Measurements from ENCODE around the gene NKPD1. TPM values are rescaled to one million over a fixed set of nuclear protein-coding genes. Genes with fewer than 3 reads are reported as not detected.

Gene NKPD1
- total RNA-seq, 6 experiments from 2014 or later, result 0.06 TPM; not detected in 5

DNA sequence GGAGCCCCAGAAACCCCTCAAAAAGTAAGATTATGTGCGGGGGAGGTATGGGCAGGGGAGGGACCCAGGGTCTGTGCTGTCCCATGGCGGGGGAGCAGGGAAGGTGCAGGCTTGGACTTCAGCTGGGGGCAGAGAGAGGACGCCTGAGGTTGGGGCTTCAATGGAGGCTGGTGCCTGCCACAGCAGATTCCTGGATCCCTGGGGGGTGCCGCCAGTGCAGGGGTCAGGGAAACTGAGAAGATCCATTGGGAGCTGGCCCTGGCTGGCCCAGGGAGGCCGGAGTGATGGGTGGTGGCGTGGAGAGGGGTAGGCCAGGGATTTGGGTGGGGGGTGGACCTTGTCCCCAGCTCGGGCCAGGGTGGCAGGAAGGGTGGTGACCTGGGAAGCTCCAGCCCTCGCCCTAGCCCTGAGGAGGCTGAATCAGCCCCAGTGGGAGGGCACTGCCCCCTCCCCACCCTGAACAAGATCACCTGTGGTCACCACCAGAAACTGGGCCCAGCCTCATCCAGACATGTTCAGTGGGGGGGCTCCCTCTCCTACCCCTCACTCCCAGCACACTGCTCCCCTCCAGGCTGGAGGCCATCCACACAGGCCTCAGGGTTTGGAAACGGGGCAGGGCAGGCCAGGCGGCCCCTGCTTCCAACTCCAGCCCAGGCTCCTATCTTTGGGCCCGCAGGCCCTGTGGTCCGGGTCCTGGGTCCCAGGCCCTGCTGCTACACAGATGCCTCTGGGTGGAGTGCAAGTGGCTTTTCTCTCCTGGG is 1.4 kb downstream of the NKPD1 start:
- H3K27me3 ChIP-seq, result peaks cover 0 to 2% of the 10 kb centered on the region in 2 donors
- intact Hi-C loops (cut with DNase I), result loop anchor here in 1 of 2 donors (10.0 kb wide), 1 partner anchor 185 kb away; the partner anchor contains the start of gene KLC3
- H3K4me3 ChIP-seq, result no peak overlapping the region
- DNase-seq, result no peak
- TF ChIP-seq CTCF (IDR thresholded peaks at IDR 0.05) (no peak), POLR2A (IDR thresholded peaks at IDR 0.05) (no peak)
- 80% methylated on average over 4 of the region's 12 CpGs for WGBS (ENCODE audit: insufficient coverage, low coverage, low lambda C conversion rate, missing lambda C conversion rate)
- ATAC-seq, result no peak
- no peak overlapping the region for H3K27ac ChIP-seq
- H3K4me1 ChIP-seq, result no peaks in the 10 kb centered on the region
- no peaks in the 10 kb centered on the region for H3K9me3 ChIP-seq
- H3K36me3 ChIP-seq, result no peaks in the 10 kb centered on the region

- intact Hi-C loops (cut with DNase I), result loop anchor here in 1 of 2 donors (10.0 kb wide), 1 partner anchor 186 kb away; the partner anchor contains the start of gene KLC3
- DNase-seq (no peak), ATAC-seq (no peak)
- TF ChIP-seq POLR2A (IDR thresholded peaks at IDR 0.05) (no peak), CTCF (IDR thresholded peaks at IDR 0.05) (no peak)
- Histone ChIP-seq H3K4me1 (peaks cover 0 to 3% (median 0%) of the 10 kb centered on the region in 4 donors), H3K4me3 (no peak overlapping the region), H3K27me3 (peaks cover 0 to 8% of the 10 kb centered on the region in 2 donors), H3K9me3 (no peaks in the 10 kb centered on the region), H3K27ac (no peak overlapping the region), H3K36me3 (no peaks in the 10 kb centered on the region)
- 55% methylated on average over 3 of the region's 27 CpGs for WGBS (ENCODE audit: insufficient coverage, low coverage, low lambda C conversion rate, missing lambda C conversion rate)
Observed at GRCh38 chr19:45158503-45159209, 2.1 kb downstream of the NKPD1 start.

GRCh38 chr19:45156751-45157150 is 4.0 kb downstream of the NKPD1 start:
- Histone ChIP-seq H3K9me3 (no peaks in the 10 kb centered on the region), H3K36me3 (no peaks in the 10 kb centered on the region), H3K4me3 (no peak overlapping the region), H3K4me1 (peaks cover 0 to 20% (median 8%) of the 10 kb centered on the region in 4 donors), H3K27ac (no peak overlapping the region), H3K27me3 (peaks cover 0 to 24% of the 10 kb centered on the region in 2 donors)
- ATAC-seq, result no peak
- DNase-seq, result no peak
- TF ChIP-seq CTCF (IDR thresholded peaks at IDR 0.05) (no peak), POLR2A (IDR thresholded peaks at IDR 0.05) (no peak)
- intact Hi-C loops (cut with DNase I), result loop anchor here in 1 of 2 donors (10.0 kb wide), 1 partner anchor 188 kb away; the partner anchor contains the start of gene KLC3
- WGBS (ENCODE audit: insufficient coverage, low coverage, low lambda C conversion rate, missing lambda C conversion rate), result 86% methylated on average over 6 of the region's 11 CpGs

GRCh38 chr19:45156011-45156630 is 4.7 kb downstream of the NKPD1 start:
- Histone ChIP-seq H3K27ac (no peak overlapping the region), H3K9me3 (no peaks in the 10 kb centered on the region), H3K27me3 (peaks cover 0 to 24% of the 10 kb centered on the region in 2 donors), H3K36me3 (no peaks in the 10 kb centered on the region), H3K4me1 (peaks cover 0 to 20% (median 8%) of the 10 kb centered on the region in 4 donors), H3K4me3 (no peak overlapping the region)
- no peak for ATAC-seq
- no peak for DNase-seq
- TF ChIP-seq CTCF (IDR thresholded peaks at IDR 0.05) (no peak), POLR2A (IDR thresholded peaks at IDR 0.05) (no peak)
- 71% methylated on average over 1 of the region's 11 CpGs for WGBS (ENCODE audit: insufficient coverage, low coverage, low lambda C conversion rate, missing lambda C conversion rate)
- intact Hi-C loops (cut with DNase I), result loop anchor here in 1 of 2 donors (10.0 kb wide), 1 partner anchor 189 kb away; the partner anchor contains the start of gene KLC3
